Astrocyte of the cerebellum (primary cell): ENCODE measurements around the gene PGM2L1.

ENCODE experiments used
- DNase-seq: peaks from one replicate; pipeline ENCODE4 v3.0.0-alpha.2; 2011; ENCODE audit warnings: low read depth
- H3K4me3 ChIP-seq: 2 replicates; pipeline ENCODE4 v1.5.1; 2011; ENCODE audit warnings: mild to moderate bottlenecking, low read depth, low read length, moderate library complexity
- CTCF ChIP-seq: IDR thresholded peaks from 2 replicates; pipeline ENCODE4 v1.5.1; 2012; ENCODE audit warnings: low read length, low read depth, moderate library complexity, mild to moderate bottlenecking; ENCODE audit errors: missing control alignments
- in situ Hi-C: cut with HindIII; loops from 2 replicates; pipeline ENCODE4 v1.10.0; 2017; ENCODE audit warnings: low sequenced_read_pairs

Gene PGM2L1

GRCh38 chr11:74403607-74404321, 5.5 kb upstream of the PGM2L1 start:
- TF ChIP-seq CTCF, result no peak
- no peak for DNase-seq
- in situ Hi-C loops, result no loop called here
- H3K4me3 ChIP-seq, result no peak overlapping the region

DNA sequence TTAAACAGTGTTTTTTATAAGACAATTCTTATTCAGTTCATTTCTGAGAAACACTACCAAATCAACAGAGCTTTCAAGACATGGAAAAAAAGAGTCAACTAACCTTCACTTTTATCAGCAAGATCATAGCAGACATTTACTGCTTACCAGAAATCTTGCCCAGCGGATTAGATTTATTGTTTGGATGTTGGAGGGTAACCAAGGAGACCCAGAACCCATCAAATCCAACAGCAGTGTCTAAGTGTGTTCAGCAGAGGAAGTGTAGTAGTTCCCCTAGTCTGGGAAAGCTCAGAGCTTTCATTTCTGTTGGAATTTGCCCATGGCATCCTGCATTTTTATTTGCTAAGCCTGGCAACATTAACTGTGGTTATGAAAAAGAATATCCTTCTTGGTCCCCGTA, 2.4 kb upstream of the PGM2L1 start:
- in situ Hi-C loops, result no loop called here
- TF ChIP-seq CTCF, result no peak
- no peak overlapping the region for H3K4me3 ChIP-seq
- no peak for DNase-seq

- peak overlapping the region; percentile 99 for H3K4me3 ChIP-seq
- DNase-seq, result no peak
- in situ Hi-C loops, result no loop called here
- peak; percentile 28 for TF ChIP-seq CTCF
Measured at GRCh38 chr11:74397501-74398243, 561 bp downstream of the PGM2L1 start.

DNA sequence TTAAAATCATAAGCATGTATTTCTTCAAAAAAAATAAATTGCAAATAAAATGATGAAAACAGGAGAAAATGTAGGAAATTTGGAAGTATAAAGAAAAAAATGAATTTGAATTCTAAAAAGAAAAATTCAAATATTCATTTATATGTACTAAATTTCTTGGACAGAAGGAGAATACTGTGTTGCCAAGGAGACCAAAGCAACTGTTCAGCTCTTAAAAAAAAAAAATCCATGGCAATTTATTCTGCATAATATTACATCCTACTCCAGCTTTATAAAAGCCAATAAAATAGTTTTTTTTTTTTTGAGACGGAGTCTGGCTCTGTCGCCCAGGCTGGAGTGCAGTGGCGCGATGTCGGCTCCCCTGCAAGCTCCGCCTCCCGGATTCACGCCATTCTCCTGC, 6.0 kb downstream of the PGM2L1 start:
- no peak overlapping the region for H3K4me3 ChIP-seq
- in situ Hi-C loops, result no loop called here
- TF ChIP-seq CTCF, result no peak
- DNase-seq, result no peak

DNA sequence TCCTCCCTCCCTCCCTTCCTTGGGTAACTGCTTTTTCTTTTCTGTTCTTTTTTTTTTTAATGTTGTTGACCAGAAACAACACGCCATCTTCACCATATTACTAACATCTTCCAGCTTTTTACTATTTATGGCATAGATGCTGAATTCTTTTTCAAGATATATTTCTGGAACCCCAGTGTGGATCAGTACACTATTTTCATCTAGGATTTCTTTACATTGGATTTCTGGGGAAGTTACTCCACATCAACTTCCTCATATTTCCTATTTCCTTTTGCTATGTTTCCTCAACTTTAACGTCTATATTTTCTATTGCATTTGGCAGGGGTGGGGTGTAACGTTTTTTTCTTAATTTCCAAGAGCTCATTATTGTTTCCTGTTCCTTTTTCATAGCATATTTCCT, 7.0 kb downstream of the PGM2L1 start:
- no peak for DNase-seq
- no peak overlapping the region for H3K4me3 ChIP-seq
- no peak for TF ChIP-seq CTCF
- in situ Hi-C loops, result no loop called here

- no peak for DNase-seq
- no peak for TF ChIP-seq CTCF
- no peak overlapping the region for H3K4me3 ChIP-seq
- in situ Hi-C loops, result no loop called here
Measured at GRCh38 chr11:74390697-74391096, 7.5 kb downstream of the PGM2L1 start.
